SK-N-SH treated with all-trans-retinoic acid at 6 μM for 48 hours (cell line): ENCODE results near the gene UNC13B.
A peak's percentile ranks its signal among the peaks of the same experiment; 100 is the strongest.

ENCODE experiments used
- ATAC-seq: fragments of 200-7000 bp; cut with Tn5 transposase; 3 replicates; pipeline ENCODE4 v1.9.1; 2020; ENCODE audit warnings: mild to moderate bottlenecking, moderate library complexity
- ARNTL ChIP-seq: fragments of 450-650 bp; formaldehyde crosslinking; IDR thresholded peaks from 2 replicates; pipeline ENCODE4 v1.5.0; 2020; ENCODE audit warnings: low read depth, mild to moderate bottlenecking, moderate library complexity, borderline replicate concordance
- CREB5 ChIP-seq: fragments of 250-450 bp; sonication (Bioruptor Pico); IDR thresholded peaks from 2 replicates; pipeline ENCODE4 v1.5.1; 2020; ENCODE audit warnings: low read depth, mild to moderate bottlenecking, moderate library complexity
- CSDC2 ChIP-seq: fragments of 250-450 bp; sonication (Bioruptor Pico); IDR thresholded peaks from 2 replicates; pipeline ENCODE4 v1.5.0; 2020; ENCODE audit warnings: mild to moderate bottlenecking, moderate library complexity
- CSRNP3 ChIP-seq: fragments of 250-450 bp; sonication (Bioruptor Pico); IDR thresholded peaks from 2 replicates; pipeline ENCODE4 v1.5.1; 2021; ENCODE audit warnings: mild to moderate bottlenecking, moderate library complexity
- ESRRG ChIP-seq: fragments of 250-450 bp; sonication (Bioruptor Pico); IDR thresholded peaks from 2 replicates; pipeline ENCODE4 v1.6.1; 2021; ENCODE audit warnings: mild to moderate bottlenecking
- ISL1 ChIP-seq: fragments of 250-450 bp; sonication (Bioruptor Pico); IDR thresholded peaks from 2 replicates; pipeline ENCODE4 v2.1.2; 2022; ENCODE audit warnings: mild to moderate bottlenecking, moderate library complexity
- PATZ1 ChIP-seq: fragments of 250-450 bp; sonication (Bioruptor Pico); IDR thresholded peaks from 2 replicates; pipeline ENCODE4 v1.8.0; 2020; ENCODE audit warnings: mild to moderate bottlenecking, moderate library complexity, borderline replicate concordance
- POU6F1 ChIP-seq: fragments of 250-450 bp; sonication (Bioruptor Pico); IDR thresholded peaks from 2 replicates; pipeline ENCODE4 v1.8.0; 2021; ENCODE audit warnings: low read depth, mild to moderate bottlenecking, moderate library complexity, borderline replicate concordance
- PPARA ChIP-seq: fragments of 250-450 bp; sonication (Bioruptor Pico); IDR thresholded peaks from 2 replicates; pipeline ENCODE4 v1.5.0; 2020; ENCODE audit warnings: mild to moderate bottlenecking, borderline replicate concordance
- SNAI2 ChIP-seq: fragments of 250-450 bp; sonication (Bioruptor Pico); IDR thresholded peaks from 2 replicates; pipeline ENCODE4 v1.5.0; 2020; ENCODE audit warnings: mild to moderate bottlenecking, moderate library complexity
- TCF4 ChIP-seq: fragments of 250-450 bp; sonication (Bioruptor Pico); IDR thresholded peaks from 2 replicates; pipeline ENCODE4 v1.8.0; 2021; ENCODE audit warnings: mild to moderate bottlenecking, moderate library complexity, borderline replicate concordance
- TOX ChIP-seq: fragments of 250-450 bp; sonication (Bioruptor Pico); IDR thresholded peaks from 2 replicates; pipeline ENCODE4 v1.8.0; 2021; ENCODE audit warnings: mild to moderate bottlenecking, moderate library complexity, borderline replicate concordance
- TSHZ2 ChIP-seq: fragments of 250-450 bp; sonication (Bioruptor Pico); IDR thresholded peaks from 2 replicates; pipeline ENCODE4 v1.5.0; 2020; ENCODE audit warnings: mild to moderate bottlenecking, moderate library complexity
- ZC3H10 ChIP-seq: fragments of 250-450 bp; sonication (Bioruptor Pico); IDR thresholded peaks from 2 replicates; pipeline ENCODE4 v1.5.1; 2021; ENCODE audit warnings: mild to moderate bottlenecking, moderate library complexity
- ZFP3 ChIP-seq: fragments of 250-450 bp; sonication (Bioruptor Pico); IDR thresholded peaks from 2 replicates; pipeline ENCODE4 v1.5.0; 2020; ENCODE audit warnings: mild to moderate bottlenecking, moderate library complexity
- ZFP30 ChIP-seq: fragments of 450-650 bp; formaldehyde crosslinking; IDR thresholded peaks from 2 replicates; pipeline ENCODE4 v1.5.0; 2022; ENCODE audit warnings: mild to moderate bottlenecking, moderate library complexity
- ZNF565 ChIP-seq: fragments of 450-650 bp; formaldehyde crosslinking; conservative IDR thresholded peaks from 2 replicates; pipeline ENCODE4 v1.5.0; 2020; ENCODE audit warnings: low read depth, mild to moderate bottlenecking, moderate library complexity
- ZNF70 ChIP-seq: fragments of 450-650 bp; formaldehyde crosslinking; IDR thresholded peaks from 2 replicates; pipeline ENCODE4 v1.5.0; 2020; ENCODE audit warnings: mild to moderate bottlenecking, moderate library complexity
- ZNF8 ChIP-seq: fragments of 450-650 bp; formaldehyde crosslinking; IDR thresholded peaks from 2 replicates; pipeline ENCODE4 v1.5.0; 2020; ENCODE audit warnings: mild to moderate bottlenecking, moderate library complexity

Gene UNC13B

GRCh38 chr9:35254984-35255857, 93.4 kb downstream of the UNC13B start:
- no peak for ATAC-seq
- TF ChIP-seq ESRRG (CRISPR knock-in tag): no peak
- TF ChIP-seq ZFP30 (CRISPR knock-in tag): no peak
- no peak for TF ChIP-seq ARNTL
- TF ChIP-seq PATZ1 (CRISPR knock-in tag): no peak
- TF ChIP-seq POU6F1 (CRISPR knock-in tag): no peak
- no peak for TF ChIP-seq ISL1 (CRISPR knock-in tag)
- no peak for TF ChIP-seq SNAI2 (CRISPR knock-in tag)
- no peak for TF ChIP-seq TCF4 (CRISPR knock-in tag)
- TF ChIP-seq CSDC2: no peak
- no peak for TF ChIP-seq PPARA (CRISPR knock-in tag)
- no peak for TF ChIP-seq CSRNP3 (CRISPR knock-in tag)
- no peak for TF ChIP-seq ZNF565 (CRISPR knock-in tag)

GRCh38 chr9:35257986-35258659, 96.3 kb downstream of the UNC13B start:
- ATAC-seq: no peak
- TF ChIP-seq ZNF70: no peak
- no peak for TF ChIP-seq ZNF8 (CRISPR knock-in tag)
- TF ChIP-seq TSHZ2 (CRISPR knock-in tag): no peak
- TF ChIP-seq PPARA (CRISPR knock-in tag): no peak
- no peak for TF ChIP-seq ZNF565 (CRISPR knock-in tag)
- TF ChIP-seq TOX: no peak
- TF ChIP-seq ESRRG (CRISPR knock-in tag): no peak

- TF ChIP-seq CREB5 (CRISPR knock-in tag) (no peak), ZFP3 (CRISPR knock-in tag) (no peak), ZNF70 (no peak), ZNF8 (CRISPR knock-in tag) (no peak), ZC3H10 (CRISPR knock-in tag) (no peak)
Observed at GRCh38 chr9:35258660-35259474, 97.1 kb downstream of the UNC13B start.

More at GRCh38 chr9:35258660-35259474, 97.1 kb downstream of the UNC13B start:
- peak; percentile 88 for ATAC-seq
